ENCODE data around the gene HOXC5.

Gene HOXC5

GRCh38 chr12:54032627-54033100, at the start of gene HOXC5:
HOXC5 (plus strand) TSS chr12:54033050; CDS start chr12:54033123, 73 bp downstream.
- DNase-seq, result peak; percentile 70

- DNase-seq, result no peak
Observed at GRCh38 chr12:53983568-53983949, 49.3 kb upstream of the HOXC5 start.

GRCh38 chr12:53983950-53984572, 48.8 kb upstream of the HOXC5 start:
- DNase-seq, result no peak

GRCh38 chr12:53984901-53985691, 47.8 kb upstream of the HOXC5 start, which contains the start of gene HOXC10:
HOXC10 (plus strand) TSS chr12:53985146; CDS start chr12:53985260, 114 bp downstream.
- DNase-seq, result peak; percentile 54

GRCh38 chr12:53985692-53985993, 47.2 kb upstream of the HOXC5 start:
- no peak for DNase-seq

GRCh38 chr12:53985994-53986685, 46.7 kb upstream of the HOXC5 start:
- no peak for DNase-seq

- DNase-seq, result no peak
Observed at GRCh38 chr12:53986686-53987483, 46.0 kb upstream of the HOXC5 start.

- no peak for DNase-seq
Observed at GRCh38 chr12:53987787-53988230, 45.0 kb upstream of the HOXC5 start.

- DNase-seq, result no peak
Observed at GRCh38 chr12:53988541-53989226, 44.2 kb upstream of the HOXC5 start.

- DNase-seq, result peak; percentile 42
Observed at GRCh38 chr12:53989227-53990113, 43.4 kb upstream of the HOXC5 start.

- DNase-seq, result no peak
Observed at GRCh38 chr12:53990311-53991076, 42.4 kb upstream of the HOXC5 start.

GRCh38 chr12:53991077-53991460, 41.8 kb upstream of the HOXC5 start:
- no peak for DNase-seq

GRCh38 chr12:53992377-53992889, 40.4 kb upstream of the HOXC5 start:
- DNase-seq, result no peak

GRCh38 chr12:53993162-53994008, 39.5 kb upstream of the HOXC5 start:
- DNase-seq, result no peak

- DNase-seq, result no peak
Observed at GRCh38 chr12:53994009-53994263, 38.9 kb upstream of the HOXC5 start.

- DNase-seq, result no peak
Observed at GRCh38 chr12:53994264-53995001, 38.4 kb upstream of the HOXC5 start.

GRCh38 chr12:53995002-53995377, 37.9 kb upstream of the HOXC5 start:
- DNase-seq, result no peak

- DNase-seq, result no peak
Observed at GRCh38 chr12:53995378-53996239, 37.2 kb upstream of the HOXC5 start.
